GM19099 (cell line): ENCODE results near the gene LRRIQ4.

ENCODE experiments used
- POLR2A ChIP-seq: IDR thresholded peaks from 3 replicates; pipeline ENCODE4 v1.6.1; 2011; ENCODE audit warnings: low read depth; ENCODE audit not compliant: insufficient read length; ENCODE audit errors: extremely low read depth

The LRRIQ4 gene

DNA sequence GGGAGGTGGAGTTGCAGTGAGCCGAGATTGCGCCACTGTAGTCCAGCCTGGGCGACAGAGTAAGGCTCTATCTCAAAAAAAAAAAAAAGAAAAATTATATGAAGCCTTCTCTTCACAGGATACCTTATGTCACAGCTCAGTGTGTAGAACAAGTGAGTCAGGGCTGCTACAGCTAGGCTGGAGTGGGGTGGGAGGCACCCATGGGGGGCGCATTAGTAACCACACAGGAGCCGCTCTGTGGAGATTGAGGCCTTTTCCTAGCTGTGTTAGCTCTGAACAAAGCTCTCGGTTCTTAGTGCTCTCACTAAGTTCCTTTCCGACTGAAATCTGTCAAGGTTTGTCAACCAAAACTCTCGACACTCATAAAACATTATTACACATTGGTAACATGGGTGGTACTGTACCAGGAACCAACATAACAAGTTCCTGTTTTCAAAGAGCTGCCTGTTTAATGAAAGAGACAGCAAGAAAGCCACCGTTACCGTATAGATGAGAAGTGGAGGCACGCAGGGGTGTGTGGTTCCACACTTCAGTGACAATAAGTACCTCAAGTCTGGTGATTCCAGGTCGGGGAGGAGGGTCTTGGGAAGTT, 52.6 kb downstream of the LRRIQ4 start:
- no peak for TF ChIP-seq POLR2A

DNA sequence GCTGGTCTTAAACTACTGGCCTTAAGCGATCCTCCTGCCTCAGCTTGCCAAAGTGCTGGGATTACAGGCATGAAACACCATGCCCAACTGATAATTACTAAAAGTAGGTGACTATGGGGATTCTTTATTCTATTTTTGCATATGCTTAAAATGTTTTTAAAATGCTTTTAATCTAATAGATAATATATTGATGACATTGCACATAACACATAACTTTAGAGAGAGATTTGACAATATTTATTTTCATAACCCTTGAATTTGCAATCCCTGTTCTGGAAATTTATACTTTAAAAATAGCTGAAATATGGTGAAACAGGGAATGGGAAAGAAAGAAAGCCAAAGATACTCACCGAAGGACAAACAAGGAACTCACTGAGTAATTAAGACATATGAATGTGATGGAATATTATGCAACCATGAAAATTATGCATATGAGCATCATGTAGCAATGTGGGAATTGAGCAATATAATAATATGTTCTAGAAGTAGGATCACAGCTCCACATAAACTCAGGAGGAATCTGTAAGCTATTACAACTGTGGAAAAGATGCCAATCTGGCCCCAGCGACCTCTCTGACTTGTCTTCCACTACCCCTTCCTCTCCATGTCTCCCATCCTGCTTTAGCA, 55.0 kb downstream of the LRRIQ4 start:
- TF ChIP-seq POLR2A: no peak

- no peak for TF ChIP-seq POLR2A
These were observed 55.7 kb downstream of the LRRIQ4 start for GRCh38 chr3:169868369-169868768.

- no peak for TF ChIP-seq POLR2A
These were observed 57.0 kb downstream of the LRRIQ4 start, which contains the start of gene LRRC31 for GRCh38 chr3:169869484-169870220. Gene LRRC31 (minus strand): TSS chr3:169869935. CDS start chr3:169869807, 128 bp downstream.

- TF ChIP-seq POLR2A: no peak
These were observed 58.6 kb downstream of the LRRIQ4 start for GRCh38 chr3:169871129-169871886.

- no peak for TF ChIP-seq POLR2A
These were observed 66.4 kb downstream of the LRRIQ4 start for GRCh38 chr3:169879013-169879557.

- no peak for TF ChIP-seq POLR2A
These were observed 67.3 kb downstream of the LRRIQ4 start for GRCh38 chr3:169879845-169880575.

DNA sequence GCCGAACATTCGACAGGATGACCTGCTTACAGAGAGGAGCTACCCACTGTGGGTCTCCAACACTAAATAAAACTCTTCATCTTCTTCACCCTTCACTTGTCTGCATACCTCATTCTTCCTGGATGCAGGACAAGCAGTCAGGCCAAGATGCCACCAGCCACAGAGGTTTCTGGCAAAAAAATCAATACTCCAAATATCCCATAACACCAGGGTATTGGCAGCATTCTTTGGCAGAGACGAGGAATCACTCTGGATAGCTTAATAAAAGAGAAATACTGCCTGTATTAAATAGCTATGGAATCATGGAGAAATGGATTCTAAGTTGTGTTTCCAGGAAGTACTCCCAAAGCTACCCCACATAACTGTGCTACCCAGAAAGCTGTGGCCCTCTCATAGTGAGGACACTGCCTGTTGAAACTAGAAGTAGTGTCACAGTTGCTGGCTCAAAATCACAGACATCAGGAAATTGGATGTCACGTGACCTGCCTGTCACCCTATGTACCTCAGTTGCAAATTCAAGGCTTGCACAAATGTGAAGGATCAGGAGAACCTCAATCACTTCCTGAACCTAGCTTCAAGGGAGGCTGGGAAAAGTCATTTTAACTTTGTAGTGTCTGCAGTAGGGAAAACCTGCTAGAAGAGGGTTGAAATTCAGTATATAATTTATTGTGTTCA, 68.0 kb downstream of the LRRIQ4 start:
- TF ChIP-seq POLR2A: no peak

- TF ChIP-seq POLR2A: no peak
These were observed 74.0 kb downstream of the LRRIQ4 start for GRCh38 chr3:169886671-169887070.
